Myocyte (in vitro differentiated cells): ENCODE results near the gene BRCA2. TPM values are rescaled to one million over a fixed set of nuclear protein-coding genes. Genes with fewer than 3 reads are reported as not detected.

Experiments
- DNase-seq: peaks from one replicate; pipeline ENCODE4 v3.0.0-alpha.2; 2012; ENCODE audit warnings: low read depth
- polyA plus RNA-seq: library from polyadenylated mRNA; unstranded; fragments of >200 nt; gene quantifications from one replicate; pipeline ENCODE4 v1.2.1, GENCODE V29; 2012; ENCODE audit warnings: missing spikeins
- total RNA-seq: library from RNA; depleted of rRNA; stranded (reverse); fragments of >200 nt; gene quantifications from 2 replicates; pipeline ENCODE4 v1.2.3, GENCODE V29; 2014

BRCA2 gene
- 1.9 and 4.9 TPM in 2 replicates for total RNA-seq
- polyA plus RNA-seq = 0.21 TPM

- DNase-seq = peak; percentile 90
These were observed at the start of gene BRCA2, which contains the start of gene ZAR1L for GRCh38 chr13:32315238-32316027. TSS of gene BRCA2 (plus strand) at chr13:32315508. CDS start at chr13:32316461, 953 bp downstream. TSS of gene ZAR1L (minus strand) at chr13:32315363. CDS start at chr13:32311925, 3,438 bp downstream.

- DNase-seq = no peak
These were observed 49.6 kb upstream of the BRCA2 start for GRCh38 chr13:32265726-32266125.

- no peak for DNase-seq
These were observed 49.2 kb upstream of the BRCA2 start for GRCh38 chr13:32266130-32266529.

GRCh38 chr13:32267836-32268439 is 47.4 kb upstream of the BRCA2 start:
- DNase-seq = no peak

- no peak for DNase-seq
These were observed 43.2 kb upstream of the BRCA2 start for GRCh38 chr13:32272021-32272683.

GRCh38 chr13:32277839-32278238 is 37.5 kb upstream of the BRCA2 start:
- DNase-seq = no peak

GRCh38 chr13:32278426-32278825 is 36.9 kb upstream of the BRCA2 start:
- peak; percentile 26 for DNase-seq

- no peak for DNase-seq
These were observed 34.2 kb upstream of the BRCA2 start for GRCh38 chr13:32281096-32281495.

- no peak for DNase-seq
These were observed 33.1 kb upstream of the BRCA2 start for GRCh38 chr13:32282096-32282711.

- DNase-seq = peak; percentile 81
These were observed 30.2 kb upstream of the BRCA2 start for GRCh38 chr13:32284927-32285632.

- DNase-seq = no peak
These were observed 29.7 kb upstream of the BRCA2 start for GRCh38 chr13:32285633-32285965.

GRCh38 chr13:32297206-32297605 is 18.1 kb upstream of the BRCA2 start:
- peak; percentile 37 for DNase-seq

- DNase-seq = no peak
These were observed 16.6 kb upstream of the BRCA2 start for GRCh38 chr13:32298695-32299094.

- DNase-seq = no peak
These were observed 15.4 kb upstream of the BRCA2 start for GRCh38 chr13:32299893-32300292.

- DNase-seq = no peak
These were observed 14.9 kb upstream of the BRCA2 start for GRCh38 chr13:32300406-32300805.

GRCh38 chr13:32300920-32301319 is 14.4 kb upstream of the BRCA2 start:
- no peak for DNase-seq

- no peak for DNase-seq
These were observed 12.8 kb upstream of the BRCA2 start for GRCh38 chr13:32302461-32302860.

- no peak for DNase-seq
These were observed 9.7 kb upstream of the BRCA2 start for GRCh38 chr13:32305646-32306045.

GRCh38 chr13:32309312-32310133 is 5.8 kb upstream of the BRCA2 start:
- DNase-seq = peak; percentile 18

- DNase-seq = peak; percentile 68
These were observed 5.1 kb upstream of the BRCA2 start for GRCh38 chr13:32310134-32310706.
